Ishikawa (cell line): ENCODE data around the gene RFTN2.

Source experiments
- CEBPB ChIP-seq: IDR thresholded peaks from 2 replicates; pipeline ENCODE4 v1.6.1; 2012
- CREB1 ChIP-seq: IDR thresholded peaks from 2 replicates; pipeline ENCODE4 v1.6.1; 2012; ENCODE audit warnings: low read depth
- EGR1 ChIP-seq: IDR thresholded peaks from 2 replicates; pipeline ENCODE4 v1.6.1; 2012
- EP300 ChIP-seq: IDR thresholded peaks from 2 replicates; pipeline ENCODE4 v1.6.1; 2012; ENCODE audit warnings: borderline replicate concordance
- FOXM1 ChIP-seq: IDR thresholded peaks from 2 replicates; pipeline ENCODE4 v1.6.1; 2012; ENCODE audit warnings: low read depth, borderline replicate concordance
- MAX ChIP-seq: IDR thresholded peaks from 2 replicates; pipeline ENCODE4 v1.6.1; 2012
- NFIC ChIP-seq: IDR thresholded peaks from 2 replicates; pipeline ENCODE4 v1.6.1; 2012
- RAD21 ChIP-seq: IDR thresholded peaks from 2 replicates; pipeline ENCODE4 v1.6.1; 2012; ENCODE audit warnings: low read depth
- REST ChIP-seq: IDR thresholded peaks from 2 replicates; pipeline ENCODE4 v1.6.1; 2012; ENCODE audit warnings: low read depth, mild to moderate bottlenecking
- TAF1 ChIP-seq: IDR thresholded peaks from 2 replicates; pipeline ENCODE4 v1.6.1; 2012; ENCODE audit warnings: low read depth, mild to moderate bottlenecking
- TCF12 ChIP-seq: IDR thresholded peaks from 2 replicates; pipeline ENCODE4 v1.6.1; 2012; ENCODE audit warnings: low read depth
- TEAD4 ChIP-seq: IDR thresholded peaks from 2 replicates; pipeline ENCODE4 v1.6.1; 2012
- USF1 ChIP-seq: IDR thresholded peaks from 2 replicates; pipeline ENCODE4 v1.6.1; 2012
- YY1 ChIP-seq: IDR thresholded peaks from 2 replicates; pipeline ENCODE4 v1.6.1; 2012; ENCODE audit warnings: low read depth
- ZBTB7A ChIP-seq: IDR thresholded peaks from 2 replicates; pipeline ENCODE4 v1.6.1; 2012; ENCODE audit warnings: low read depth

RFTN2 gene

GRCh38 chr2:197705121-197705911 is 29.9 kb upstream of the RFTN2 start, which contains the start of gene MARS2:
MARS2 (plus strand) TSS chr2:197705369; CDS start chr2:197705406, 37 bp downstream.
- no peak for TF ChIP-seq RAD21
- TF ChIP-seq EP300: 0 out of 2 replicates have a peak, but pooled peaks have one; percentile 18
- TF ChIP-seq MAX: peak; percentile 96
- 0 out of 2 replicates have a peak, but pooled peaks have one; percentile 48 for TF ChIP-seq EGR1
- TF ChIP-seq YY1: peak; percentile 83
- peak; percentile 83 for TF ChIP-seq USF1
- peak; percentile 58; the same call in 1 of the 2 replicates for TF ChIP-seq TCF12
- TF ChIP-seq TAF1: peak; percentile 72
- TF ChIP-seq CREB1: no peak
- 0 out of 2 replicates have a peak, but pooled peaks have one; percentile 4 for TF ChIP-seq TEAD4

- TF ChIP-seq MAX (no peak), NFIC (no peak), TAF1 (no peak), FOXM1 (no peak), YY1 (no peak), RAD21 (no peak), EGR1 (no peak), TEAD4 (no peak), REST (no peak), CEBPB (no peak), TCF12 (no peak), ZBTB7A (no peak), USF1 (no peak), CREB1 (no peak), EP300 (no peak)
Measured at GRCh38 chr2:197704434-197705120, 29.2 kb upstream of the RFTN2 start.

GRCh38 chr2:197700960-197701359 is 25.6 kb upstream of the RFTN2 start:
- TF ChIP-seq ZBTB7A (no peak), MAX (no peak), RAD21 (no peak), CREB1 (no peak), TAF1 (no peak), TCF12 (no peak), CEBPB (no peak), NFIC (no peak), REST (no peak), TEAD4 (no peak), EP300 (no peak), USF1 (no peak), FOXM1 (no peak), EGR1 (no peak), YY1 (no peak)

- TF ChIP-seq EGR1 (no peak), USF1 (no peak), TAF1 (no peak), CEBPB (no peak), YY1 (no peak), RAD21 (no peak), MAX (no peak)
Measured at GRCh38 chr2:197677483-197677882, 2.1 kb upstream of the RFTN2 start.
